ENCODE results near the gene COMMD7. TPM values are rescaled to one million over a fixed set of nuclear protein-coding genes. Genes with fewer than 3 reads are reported as not detected.

COMMD7 gene
- total and polyA plus RNA-seq, 2 of the 4 experiments (the other 2 are of a cell fraction): 51.8 to 67.5 TPM

DNA sequence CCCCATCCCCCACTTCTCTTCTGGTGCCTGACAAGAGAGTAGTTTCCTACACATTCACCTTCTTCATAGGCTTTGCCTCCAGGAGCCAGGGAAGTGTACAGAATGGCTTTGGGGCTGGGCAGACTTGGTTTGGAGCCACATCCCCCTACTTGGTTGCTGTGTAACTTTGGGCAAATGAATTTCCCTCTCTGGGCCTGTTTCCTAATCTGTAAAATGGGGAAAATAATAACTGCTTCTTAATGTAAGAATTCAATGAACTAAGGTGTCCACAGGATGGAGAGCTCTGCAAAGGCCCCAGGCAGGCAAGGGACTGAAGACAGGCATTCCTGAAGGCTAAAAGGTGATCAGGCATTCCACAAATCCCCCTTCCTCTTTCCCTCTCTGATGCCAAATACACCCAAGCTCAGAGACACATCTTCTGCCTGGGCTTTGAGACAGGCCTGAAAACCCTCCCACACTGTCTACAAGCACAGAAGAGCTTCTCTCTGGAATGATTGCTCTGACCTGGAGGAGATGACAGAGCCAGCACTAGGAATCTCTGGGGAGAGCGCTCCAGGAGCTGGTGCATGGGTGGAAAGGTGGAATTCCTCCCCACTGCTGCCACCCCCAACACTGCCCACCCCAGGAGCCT is 62.6 kb downstream of the COMMD7 start:
- no peak overlapping the region for H4K5ac ChIP-seq (ENCODE audit: low read depth, low read length)
- H3K9ac ChIP-seq (ENCODE audit: low read depth, low read length): no peak overlapping the region
- no peaks in the 10 kb centered on the region for H3K9me1 ChIP-seq (ENCODE audit: insufficient read depth, low read length)
- no peak overlapping the region for H2BK20ac ChIP-seq (ENCODE audit: low read depth, low read length)
- no TSS peak for BruUV-seq (replicated peaks)
- no peak overlapping the region for H3K27ac ChIP-seq (ENCODE audit: insufficient read depth, low read length)
- intact Hi-C loops (cut with micrococcal nuclease): loop anchor here (10.0 kb wide), 1 partner anchor 56 kb away; no protein-coding TSS in a partner anchor
- DNase-seq: no peak
- H3K56ac ChIP-seq (ENCODE audit: extremely low read depth, insufficient read depth, low read length): no peak overlapping the region
- H3K79me1 ChIP-seq (ENCODE audit: low read depth in 1 of 2, low read length in 2 of 2): no peaks in the 10 kb centered on the region
- no peak overlapping the region for H2AK5ac ChIP-seq (ENCODE audit: low read depth, low read length)
- H2AK9ac ChIP-seq (replicated peaks; ENCODE audit: low read depth, low read length, poor library complexity): peak overlapping the region; percentile 30
- no CpG with 5 or more reads among the region's 1 CpG for WGBS, 2 experiments (ENCODE audit: extremely low coverage in 2 of 2, insufficient read length in 1 of 2)
- peaks cover 2% of the 10 kb centered on the region; the same call in 1 of the 2 replicates for H3K4me1 ChIP-seq (ENCODE audit: control insufficient read depth, insufficient read depth, low read length)
- no peak overlapping the region for H2AFZ ChIP-seq (replicated peaks; ENCODE audit: low read length, poor library complexity)
- H2BK120ac ChIP-seq (ENCODE audit: low read depth, low read length): no peak overlapping the region
- in situ Hi-C loops (cut with MboI; ENCODE audit: low sequenced_read_pairs): no loop called here
- no peak overlapping the region for H3K18ac ChIP-seq (ENCODE audit: low read depth, low read length)
- H4K8ac ChIP-seq (ENCODE audit: low read depth in 2 of 2, low read length in 2 of 2): no peak overlapping the region
- H2BK15ac ChIP-seq (ENCODE audit: low read depth, low read length): no peak overlapping the region
- no peak overlapping the region for H3K14ac ChIP-seq (replicated peaks; ENCODE audit: low read depth, low read length)
- ATAC-seq (ENCODE audit: low read depth): peak; percentile 13; the same call in 1 of the 2 replicates
- H3K4ac ChIP-seq (ENCODE audit: low read depth, low read length): no peak overlapping the region
- no peaks in the 10 kb centered on the region for H3K9me3 ChIP-seq (ENCODE audit: control insufficient read depth, insufficient read depth, low read length)
- TF ChIP-seq CHD1 (IDR thresholded peaks at IDR 0.05; ENCODE audit: low read depth, low read length): no peak
- TF ChIP-seq NFE2L2 (IDR thresholded peaks at IDR 0.05; ENCODE audit: low read depth, low read length): no peak
- TF ChIP-seq, protein P1, sequence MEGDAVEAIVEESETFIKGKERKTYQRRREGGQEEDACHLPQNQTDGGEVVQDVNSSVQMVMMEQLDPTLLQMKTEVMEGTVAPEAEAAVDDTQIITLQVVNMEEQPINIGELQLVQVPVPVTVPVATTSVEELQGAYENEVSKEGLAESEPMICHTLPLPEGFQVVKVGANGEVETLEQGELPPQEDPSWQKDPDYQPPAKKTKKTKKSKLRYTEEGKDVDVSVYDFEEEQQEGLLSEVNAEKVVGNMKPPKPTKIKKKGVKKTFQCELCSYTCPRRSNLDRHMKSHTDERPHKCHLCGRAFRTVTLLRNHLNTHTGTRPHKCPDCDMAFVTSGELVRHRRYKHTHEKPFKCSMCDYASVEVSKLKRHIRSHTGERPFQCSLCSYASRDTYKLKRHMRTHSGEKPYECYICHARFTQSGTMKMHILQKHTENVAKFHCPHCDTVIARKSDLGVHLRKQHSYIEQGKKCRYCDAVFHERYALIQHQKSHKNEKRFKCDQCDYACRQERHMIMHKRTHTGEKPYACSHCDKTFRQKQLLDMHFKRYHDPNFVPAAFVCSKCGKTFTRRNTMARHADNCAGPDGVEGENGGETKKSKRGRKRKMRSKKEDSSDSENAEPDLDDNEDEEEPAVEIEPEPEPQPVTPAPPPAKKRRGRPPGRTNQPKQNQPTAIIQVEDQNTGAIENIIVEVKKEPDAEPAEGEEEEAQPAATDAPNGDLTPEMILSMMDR (conservative IDR thresholded peaks at IDR 0.05; ENCODE audit: low read depth, low read length): no peak
- TF ChIP-seq USF2 (IDR thresholded peaks at IDR 0.05; ENCODE audit: low read depth, low read length): no peak
- TF ChIP-seq ELK1 (IDR thresholded peaks at IDR 0.05; ENCODE audit: borderline replicate concordance, low read depth, low read length): no peak
- TF ChIP-seq FOS (IDR thresholded peaks at IDR 0.05; ENCODE audit: low read depth, low read length): no peak
- no peak for TF ChIP-seq RCOR1 (IDR thresholded peaks at IDR 0.05; ENCODE audit: insufficient replicate concordance, low read length)
- no peak for TF ChIP-seq CEBPB (IDR thresholded peaks at IDR 0.05; ENCODE audit: low read depth, low read length)
- TF ChIP-seq RAD21 (IDR thresholded peaks at IDR 0.05; ENCODE audit: low read length): no peak
- no peak for TF ChIP-seq MAFK (IDR thresholded peaks at IDR 0.05; ENCODE audit: low read depth, low read length)
- no peak for TF ChIP-seq MAZ (IDR thresholded peaks at IDR 0.05; ENCODE audit: borderline replicate concordance, low read depth, low read length)
- TF ChIP-seq SMC3 (IDR thresholded peaks at IDR 0.05; ENCODE audit: low read depth, low read length): no peak
- TF ChIP-seq RFX5 (IDR thresholded peaks at IDR 0.05; ENCODE audit: low read depth, low read length): no peak
- TF ChIP-seq BHLHE40 (IDR thresholded peaks at IDR 0.05; ENCODE audit: low read depth, low read length): no peak
- TF ChIP-seq POLR2A (IDR thresholded peaks at IDR 0.05; ENCODE audit: low read depth, low read length): no peak
- TF ChIP-seq MXI1 (IDR thresholded peaks at IDR 0.05; ENCODE audit: borderline replicate concordance, low read depth, low read length): no peak
- no peak overlapping the region for H4K91ac ChIP-seq (ENCODE audit: insufficient read depth, low read depth, low read length)
- POLR2A ChIA-PET (ENCODE audit: unreplicated experiment): no interaction called here
- H3K27me3 ChIP-seq (ENCODE audit: control insufficient read depth, insufficient read depth, low read length): no peaks in the 10 kb centered on the region
- H3K23ac ChIP-seq (ENCODE audit: low read depth, low read length): no peak overlapping the region
- no peak overlapping the region for H3K4me2 ChIP-seq (ENCODE audit: low read depth, low read length)
- H2BK5ac ChIP-seq (ENCODE audit: low read depth, low read length, poor library complexity, severe bottlenecking): no peak overlapping the region
- CTCF ChIA-PET: no interaction called here
- no peak overlapping the region for H3K4me3 ChIP-seq (ENCODE audit: insufficient read depth, low read depth, low read length)
- H3K36me3 ChIP-seq (ENCODE audit: control insufficient read depth, insufficient read depth, low read length): no peaks in the 10 kb centered on the region
- dilution Hi-C loops (cut with HindIII; ENCODE audit: low sequenced_read_pairs, unreplicated experiment): no loop called here
- no peaks in the 10 kb centered on the region; the same call in 1 of the 2 replicates for H4K20me1 ChIP-seq (ENCODE audit: insufficient read depth, low read length)

All from IMR-90 (cell line).